PFSK-1 (cell line): ENCODE measurements around the gene PAOX.

Experiments
- REST ChIP-seq, 2 experiments: IDR thresholded peaks; 2 replicates each; pipeline versions ENCODE4 v1.6.1 to v1.8.0; 2011 to 2012; ENCODE audit warnings: low read depth in 2 of 2, low read length in 2 of 2, control low read depth in 1 of 2, inconsistent platforms in 1 of 2, mild to moderate bottlenecking in 1 of 2, moderate library complexity in 1 of 2; ENCODE audit not compliant: insufficient read depth in 1 of 2
- TAF1 ChIP-seq: IDR thresholded peaks from 2 replicates; pipeline ENCODE4 v1.6.1; 2012; ENCODE audit warnings: low read length, control low read depth, borderline replicate concordance; ENCODE audit not compliant: insufficient read depth

DNA sequence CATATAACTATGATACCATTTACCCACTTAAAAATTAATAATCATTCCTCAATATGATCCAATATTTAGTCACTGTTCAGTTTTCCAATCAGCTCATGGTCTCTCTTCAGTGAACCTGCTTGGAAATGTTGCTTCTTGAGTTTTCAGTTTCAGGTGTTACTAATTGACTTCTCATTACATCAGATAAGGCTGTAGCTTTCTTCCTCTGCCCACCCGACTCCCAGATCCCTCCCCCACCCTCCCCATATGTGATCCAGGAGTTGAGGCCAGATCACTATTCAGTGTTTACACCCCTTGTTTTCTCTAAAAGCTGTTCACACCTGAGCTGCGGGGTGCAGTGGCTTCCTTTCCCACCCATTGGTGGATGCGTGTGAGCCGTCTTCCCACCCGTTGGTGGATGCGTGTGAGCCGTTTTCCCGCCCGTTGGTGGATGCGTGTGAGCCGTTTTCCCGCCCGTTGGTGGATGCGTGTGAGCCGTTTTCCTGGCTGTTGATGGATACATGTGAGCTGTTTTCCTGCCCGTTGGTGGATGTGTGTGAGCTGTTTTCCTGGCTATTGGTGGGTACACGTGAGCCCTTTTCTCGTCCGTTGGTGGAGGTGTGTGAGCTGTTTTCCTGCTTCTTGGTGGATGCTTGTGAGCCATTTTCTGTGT is 11.7 kb downstream of the PAOX start:
- no peak for TF ChIP-seq REST (IDR thresholded peaks at IDR 0.05; ENCODE audit: insufficient read depth in 1 of 2, low read depth in 2 of 2, low read length in 2 of 2)
- no peak for TF ChIP-seq TAF1
